ENCODE data around the gene CTNNA2.

The CTNNA2 gene

DNA sequence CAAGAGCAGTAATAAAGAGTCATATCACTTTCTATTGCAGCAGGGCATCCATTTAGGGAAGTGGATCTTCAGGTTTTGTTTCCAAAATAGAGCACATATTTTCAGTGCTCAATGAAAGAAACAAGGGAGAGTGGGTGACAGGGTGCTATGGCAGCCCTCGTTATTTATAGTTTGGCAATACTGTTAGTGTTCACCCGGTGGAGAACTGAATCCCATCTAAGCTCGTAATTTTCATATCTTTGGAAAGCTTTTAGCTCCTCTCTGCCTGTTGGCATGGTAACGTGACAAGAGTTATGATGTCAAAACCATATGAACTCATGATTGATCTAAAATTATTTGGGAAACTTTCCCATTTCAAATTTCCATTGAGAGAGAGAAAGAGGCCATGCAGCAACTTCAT is 459.8 kb downstream of the CTNNA2 start:
- no peaks in the 10 kb centered on the region for H3K9me3 Mint-ChIP-seq
- no peaks in the 10 kb centered on the region for H3K4me1 Mint-ChIP-seq
- ATAC-seq (ENCODE audit: low read depth) (no peak), DNase-seq (ENCODE audit: low spot score in 2 of 2) (no peak)
- H3K27ac Mint-ChIP-seq, result no peak overlapping the region
- H3K4me3 Mint-ChIP-seq, result no peak overlapping the region
- H3K36me3 Mint-ChIP-seq, result no peaks in the 10 kb centered on the region
- H3K27me3 Mint-ChIP-seq, result no peaks in the 10 kb centered on the region

GRCh38 chr2:79975791-79976565 is 463.1 kb downstream of the CTNNA2 start:
- no peaks in the 10 kb centered on the region for H3K4me1 Mint-ChIP-seq
- H3K27me3 Mint-ChIP-seq, result no peaks in the 10 kb centered on the region
- no peaks in the 10 kb centered on the region for H3K9me3 Mint-ChIP-seq
- H3K27ac Mint-ChIP-seq, result no peak overlapping the region
- ATAC-seq (ENCODE audit: low read depth) (no peak), DNase-seq (ENCODE audit: low spot score in 2 of 2) (no peak)
- H3K4me3 Mint-ChIP-seq, result no peak overlapping the region
- H3K36me3 Mint-ChIP-seq, result no peaks in the 10 kb centered on the region

DNA sequence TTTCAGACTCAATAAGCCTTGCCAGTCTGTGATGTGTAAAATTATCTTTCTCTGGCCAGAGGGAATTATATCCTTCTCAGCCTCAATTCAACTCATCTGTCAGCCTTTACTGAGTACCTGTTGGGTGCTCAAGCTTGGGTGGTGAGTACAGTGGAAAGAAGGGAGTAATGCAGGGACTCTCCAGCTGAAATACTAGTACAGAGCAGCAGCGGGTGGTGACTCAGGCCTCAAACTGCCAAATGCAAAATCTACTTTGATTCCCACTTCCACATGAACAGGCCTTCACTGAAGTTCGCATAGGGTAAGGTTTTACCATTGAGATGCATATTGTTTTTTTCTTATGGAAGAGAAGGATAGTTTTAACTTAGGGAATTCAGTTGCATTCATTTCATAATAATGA is 464.9 kb downstream of the CTNNA2 start:
- DNase-seq (ENCODE audit: low spot score in 2 of 2) (no peak), ATAC-seq (ENCODE audit: low read depth) (no peak)
- no peak overlapping the region for H3K4me3 Mint-ChIP-seq

DNA sequence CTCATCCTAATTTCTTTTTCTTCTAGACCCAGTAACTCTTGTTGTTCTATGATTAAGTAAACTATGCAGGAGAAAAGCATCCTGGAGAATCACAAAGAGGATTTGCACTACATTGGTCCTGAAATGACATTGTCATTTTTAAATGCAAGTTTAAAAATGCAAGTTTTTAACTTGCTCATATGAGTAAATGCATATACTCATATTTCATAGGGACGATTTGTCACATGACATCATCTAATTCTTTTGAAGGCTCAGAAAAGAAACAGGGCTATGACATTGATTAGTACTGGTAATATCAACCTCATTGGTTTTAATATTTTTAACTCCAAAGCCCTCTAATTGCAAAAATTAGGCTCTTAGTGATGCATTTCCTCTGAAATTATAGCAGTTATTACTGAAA is 467.3 kb downstream of the CTNNA2 start:
- DNase-seq (ENCODE audit: low spot score in 2 of 2) (no peak), ATAC-seq (ENCODE audit: low read depth) (no peak)
- no peak overlapping the region for H3K27ac Mint-ChIP-seq
- H3K27me3 Mint-ChIP-seq, result no peaks in the 10 kb centered on the region
- H3K4me3 Mint-ChIP-seq, result no peak overlapping the region
- no peaks in the 10 kb centered on the region for H3K9me3 Mint-ChIP-seq
- H3K36me3 Mint-ChIP-seq, result no peaks in the 10 kb centered on the region
- H3K4me1 Mint-ChIP-seq, result no peaks in the 10 kb centered on the region

More for the DNA sequence above, 464.9 kb downstream of the CTNNA2 start:
- no peaks in the 10 kb centered on the region for H3K36me3 Mint-ChIP-seq
- H3K27me3 Mint-ChIP-seq, result no peaks in the 10 kb centered on the region
- H3K9me3 Mint-ChIP-seq, result no peaks in the 10 kb centered on the region
- no peak overlapping the region for H3K27ac Mint-ChIP-seq
- no peaks in the 10 kb centered on the region for H3K4me1 Mint-ChIP-seq

DNA sequence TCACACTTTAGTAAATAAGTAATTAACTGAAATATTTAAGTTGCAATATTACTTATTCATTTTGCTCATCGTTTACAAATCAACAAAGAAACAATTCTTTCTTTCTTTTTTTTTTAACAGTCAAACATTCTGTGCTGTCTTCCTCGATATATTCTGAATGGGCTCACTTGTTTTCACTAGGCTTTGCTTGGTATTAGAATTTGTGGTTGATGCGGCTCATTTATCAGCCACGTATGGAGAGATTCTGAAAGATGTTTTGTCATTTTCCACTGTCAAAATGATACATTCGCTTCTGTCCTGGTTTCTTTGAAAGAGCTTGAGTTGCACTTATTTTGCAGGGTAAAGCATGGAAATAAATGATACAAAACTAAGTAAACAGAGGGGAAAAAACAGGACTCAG is 468.0 kb downstream of the CTNNA2 start:
- H3K36me3 Mint-ChIP-seq, result no peaks in the 10 kb centered on the region
- no peaks in the 10 kb centered on the region for H3K27me3 Mint-ChIP-seq
- no peaks in the 10 kb centered on the region for H3K9me3 Mint-ChIP-seq
- DNase-seq (ENCODE audit: low spot score in 2 of 2), result no peak
- H3K27ac Mint-ChIP-seq, result no peak overlapping the region
- H3K4me1 Mint-ChIP-seq, result no peaks in the 10 kb centered on the region
- H3K4me3 Mint-ChIP-seq, result no peak overlapping the region
- no peak for ATAC-seq (ENCODE audit: low read depth)

GRCh38 chr2:79981316-79981715 is 468.5 kb downstream of the CTNNA2 start:
- ATAC-seq (ENCODE audit: low read depth) (no peak), DNase-seq (ENCODE audit: low spot score in 2 of 2) (no peak)
- H3K4me1 Mint-ChIP-seq, result no peaks in the 10 kb centered on the region
- no peaks in the 10 kb centered on the region for H3K9me3 Mint-ChIP-seq
- no peaks in the 10 kb centered on the region for H3K36me3 Mint-ChIP-seq
- H3K4me3 Mint-ChIP-seq, result no peak overlapping the region
- no peaks in the 10 kb centered on the region for H3K27me3 Mint-ChIP-seq
- H3K27ac Mint-ChIP-seq, result no peak overlapping the region

GRCh38 chr2:79982445-79982844 is 469.6 kb downstream of the CTNNA2 start:
- DNase-seq (ENCODE audit: low spot score in 2 of 2), result no peak
- Mint-ChIP-seq H3K9me3 (no peaks in the 10 kb centered on the region), H3K27me3 (no peaks in the 10 kb centered on the region), H3K36me3 (no peaks in the 10 kb centered on the region), H3K4me1 (no peaks in the 10 kb centered on the region), H3K27ac (no peak overlapping the region), H3K4me3 (no peak overlapping the region)
- no peak for ATAC-seq (ENCODE audit: low read depth)

GRCh38 chr2:79984476-79984875 is 471.6 kb downstream of the CTNNA2 start:
- no peaks in the 10 kb centered on the region for H3K36me3 Mint-ChIP-seq
- H3K9me3 Mint-ChIP-seq, result no peaks in the 10 kb centered on the region
- no peaks in the 10 kb centered on the region for H3K4me1 Mint-ChIP-seq

DNA sequence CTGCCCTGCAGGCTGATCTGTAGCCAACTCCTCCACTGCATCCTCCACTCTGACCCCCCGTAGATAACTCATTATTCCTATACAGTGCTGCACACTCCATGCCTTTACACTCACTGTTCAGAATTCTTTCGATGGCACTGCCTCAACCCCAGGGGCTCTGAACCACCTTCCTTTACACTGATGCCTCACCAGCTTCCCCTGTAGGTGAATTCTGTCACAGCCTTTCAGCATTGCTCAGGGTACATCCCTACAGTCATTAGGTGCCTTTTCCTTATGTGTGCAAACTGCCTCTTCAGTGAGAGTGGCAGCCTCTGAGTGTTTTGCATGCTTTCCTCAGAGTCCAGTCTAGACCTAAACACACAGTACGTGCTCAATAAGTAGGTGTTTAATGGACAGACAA is 472.3 kb downstream of the CTNNA2 start:
- Mint-ChIP-seq H3K9me3 (no peaks in the 10 kb centered on the region), H3K27me3 (no peaks in the 10 kb centered on the region), H3K4me3 (no peak overlapping the region), H3K36me3 (no peaks in the 10 kb centered on the region), H3K27ac (no peak overlapping the region), H3K4me1 (no peaks in the 10 kb centered on the region)
- DNase-seq (ENCODE audit: low spot score in 2 of 2) (no peak), ATAC-seq (ENCODE audit: low read depth) (no peak)

More at GRCh38 chr2:79984476-79984875, 471.6 kb downstream of the CTNNA2 start:
- ATAC-seq (ENCODE audit: low read depth) (no peak), DNase-seq (ENCODE audit: low spot score in 2 of 2) (no peak)
- no peaks in the 10 kb centered on the region for H3K27me3 Mint-ChIP-seq
- H3K4me3 Mint-ChIP-seq, result no peak overlapping the region
- H3K27ac Mint-ChIP-seq, result no peak overlapping the region

GRCh38 chr2:79985571-79985970 is 472.7 kb downstream of the CTNNA2 start:
- ATAC-seq (ENCODE audit: low read depth), result no peak
- H3K36me3 Mint-ChIP-seq, result no peaks in the 10 kb centered on the region
- H3K27ac Mint-ChIP-seq, result no peak overlapping the region

DNA sequence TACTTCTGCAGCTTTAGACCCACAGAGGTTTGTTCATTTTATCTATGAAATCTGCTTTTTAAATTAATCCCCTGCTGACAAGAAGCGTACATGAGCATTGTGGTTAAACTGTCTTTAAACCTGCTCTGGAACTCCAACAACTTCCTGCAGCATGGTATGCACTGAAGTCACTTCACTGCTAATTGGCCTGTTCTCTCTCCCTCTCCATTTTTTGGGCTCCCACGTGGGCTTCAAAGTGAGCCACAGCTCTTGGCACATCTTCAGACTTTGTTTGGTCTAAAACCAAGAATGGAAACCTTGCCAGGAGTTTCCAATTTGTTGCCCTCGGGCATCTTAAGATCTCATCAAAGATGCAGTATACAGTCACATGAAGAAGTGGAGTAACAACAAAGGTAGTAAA is 480.3 kb downstream of the CTNNA2 start:
- DNase-seq (ENCODE audit: low spot score in 2 of 2) (no peak), ATAC-seq (ENCODE audit: low read depth) (no peak)
- H3K27ac Mint-ChIP-seq, result no peak overlapping the region
- H3K4me3 Mint-ChIP-seq, result no peak overlapping the region
- H3K9me3 Mint-ChIP-seq, result peaks cover 2% of the 10 kb centered on the region
- no peaks in the 10 kb centered on the region for H3K4me1 Mint-ChIP-seq
- no peaks in the 10 kb centered on the region for H3K36me3 Mint-ChIP-seq
- H3K27me3 Mint-ChIP-seq, result no peaks in the 10 kb centered on the region

More at GRCh38 chr2:79985571-79985970, 472.7 kb downstream of the CTNNA2 start:
- DNase-seq (ENCODE audit: low spot score in 2 of 2), result no peak
- H3K9me3 Mint-ChIP-seq, result no peaks in the 10 kb centered on the region
- H3K4me1 Mint-ChIP-seq, result no peaks in the 10 kb centered on the region
- no peak overlapping the region for H3K4me3 Mint-ChIP-seq
- no peaks in the 10 kb centered on the region for H3K27me3 Mint-ChIP-seq

- Mint-ChIP-seq H3K9me3 (peaks cover 2% of the 10 kb centered on the region), H3K4me1 (no peaks in the 10 kb centered on the region), H3K27ac (no peak overlapping the region), H3K36me3 (no peaks in the 10 kb centered on the region), H3K27me3 (no peaks in the 10 kb centered on the region), H3K4me3 (no peak overlapping the region)
- no peak for ATAC-seq (ENCODE audit: low read depth)
- no peak for DNase-seq (ENCODE audit: low spot score in 2 of 2)
Observed at GRCh38 chr2:79994161-79994560, 481.3 kb downstream of the CTNNA2 start.

DNA sequence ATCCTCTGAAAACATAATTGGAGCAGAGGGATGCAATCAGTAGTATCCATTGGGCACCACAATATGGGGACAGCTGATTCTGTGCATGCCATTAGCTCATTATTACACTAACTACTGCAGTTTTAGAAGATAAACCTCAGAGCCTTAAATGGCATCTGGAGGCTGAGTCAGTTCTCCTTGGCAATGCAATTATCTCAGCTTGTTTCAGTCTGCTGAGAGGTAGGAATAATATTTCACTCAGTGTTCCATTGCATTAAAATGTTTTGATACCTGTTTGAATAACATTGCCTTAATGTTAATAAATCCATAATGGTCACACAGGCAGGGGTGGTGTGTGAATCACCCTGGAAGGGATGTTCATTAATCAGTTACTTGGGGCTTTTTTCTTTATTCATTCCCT is 482.1 kb downstream of the CTNNA2 start:
- no peak for DNase-seq (ENCODE audit: low spot score in 2 of 2)
- H3K36me3 Mint-ChIP-seq, result no peaks in the 10 kb centered on the region
- no peak for ATAC-seq (ENCODE audit: low read depth)
- peaks cover 5% of the 10 kb centered on the region for H3K9me3 Mint-ChIP-seq
- no peaks in the 10 kb centered on the region for H3K4me1 Mint-ChIP-seq
- no peak overlapping the region for H3K4me3 Mint-ChIP-seq
- no peak overlapping the region for H3K27ac Mint-ChIP-seq
- no peaks in the 10 kb centered on the region for H3K27me3 Mint-ChIP-seq

DNA sequence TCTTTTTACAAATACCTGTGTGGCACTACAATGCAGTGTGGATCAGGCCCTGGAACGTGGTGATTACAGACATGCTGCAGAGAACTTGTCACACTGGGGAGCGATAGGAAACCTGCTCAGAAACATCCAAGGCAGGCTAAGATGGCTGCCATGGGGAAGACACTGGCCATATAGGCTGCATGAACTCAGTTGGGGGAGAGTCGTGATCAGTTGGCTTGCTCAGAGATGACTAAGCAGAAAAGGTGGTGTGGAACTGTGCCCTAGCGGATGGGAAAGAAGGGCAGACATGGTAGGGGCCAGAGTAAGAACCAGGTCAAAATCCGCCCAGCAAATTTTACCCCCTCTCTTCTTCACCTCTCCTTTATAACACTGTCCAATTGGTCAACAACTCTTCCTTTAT is 483.9 kb downstream of the CTNNA2 start:
- Mint-ChIP-seq H3K27ac (no peak overlapping the region), H3K9me3 (peaks cover 5% of the 10 kb centered on the region), H3K27me3 (no peaks in the 10 kb centered on the region), H3K4me1 (no peaks in the 10 kb centered on the region), H3K4me3 (no peak overlapping the region), H3K36me3 (no peaks in the 10 kb centered on the region)
- no peak for DNase-seq (ENCODE audit: low spot score in 2 of 2)
- ATAC-seq (ENCODE audit: low read depth), result no peak

GRCh38 chr2:80001701-80002101 is 488.9 kb downstream of the CTNNA2 start:
- no peak for DNase-seq (ENCODE audit: low spot score in 2 of 2)
- no peak overlapping the region for H3K27ac Mint-ChIP-seq
- no peaks in the 10 kb centered on the region for H3K27me3 Mint-ChIP-seq
- no peak overlapping the region for H3K4me3 Mint-ChIP-seq
- no peak for ATAC-seq (ENCODE audit: low read depth)
- H3K4me1 Mint-ChIP-seq, result no peaks in the 10 kb centered on the region
- peaks cover 5% of the 10 kb centered on the region for H3K9me3 Mint-ChIP-seq
- no peaks in the 10 kb centered on the region for H3K36me3 Mint-ChIP-seq
